Trophoblast cell (in vitro differentiated cells and primary cell): ENCODE data around the gene KBTBD6.
A peak's percentile ranks its signal among the peaks of the same experiment; 100 is the strongest.

Experiments used
- DNase-seq, 2 donors: peaks; one replicate each; pipeline ENCODE4 v3.0.0-alpha.2; 2016
- H2AFZ ChIP-seq: 2 replicates; pipeline ENCODE4 v1.6.1; 2013; ENCODE audit warnings: low read length, moderate library complexity, mild to moderate bottlenecking; ENCODE audit not compliant: insufficient read depth, poor library complexity
- H2AK5ac ChIP-seq: 2 replicates; pipeline ENCODE4 v1.6.1; 2013; ENCODE audit warnings: mild to moderate bottlenecking, low read length
- H2BK120ac ChIP-seq: 2 replicates; pipeline ENCODE4 v1.6.1; 2013; ENCODE audit warnings: low read length, mild to moderate bottlenecking, moderate library complexity; ENCODE audit not compliant: insufficient read depth, poor library complexity
- H2BK12ac ChIP-seq: 2 replicates; pipeline ENCODE4 v1.6.1; 2013; ENCODE audit warnings: mild to moderate bottlenecking, low read length, moderate library complexity
- H2BK5ac ChIP-seq: 2 replicates; pipeline ENCODE4 v1.6.1; 2013; ENCODE audit warnings: low read length, low read depth, moderate library complexity, mild to moderate bottlenecking; ENCODE audit not compliant: poor library complexity
- H3K14ac ChIP-seq: 2 replicates; pipeline ENCODE4 v1.6.1; 2013; ENCODE audit warnings: mild to moderate bottlenecking, low read length
- H3K18ac ChIP-seq: 2 replicates; pipeline ENCODE4 v1.6.1; 2013; ENCODE audit warnings: mild to moderate bottlenecking, low read length
- H3K23ac ChIP-seq: 2 replicates; pipeline ENCODE4 v1.6.1; 2013; ENCODE audit warnings: low read length
- H3K27ac ChIP-seq: 2 replicates; pipeline ENCODE4 v1.5.1; 2013; ENCODE audit warnings: low read depth, mild to moderate bottlenecking, inconsistent platforms, low read length, moderate library complexity
- H3K27me3 ChIP-seq: 2 replicates; pipeline ENCODE4 v1.6.1; 2013; ENCODE audit warnings: inconsistent platforms, mild to moderate bottlenecking, low read length, moderate library complexity; ENCODE audit not compliant: insufficient read depth
- H3K36me3 ChIP-seq, 2 experiments: 1 replicate in 1 of 2; 2 replicates in 1 of 2; pipeline ENCODE4 v1.6.1; 2013; ENCODE audit warnings: low read length in 2 of 2, mild to moderate bottlenecking in 2 of 2, moderate library complexity in 1 of 2; ENCODE audit not compliant: insufficient read depth in 2 of 2, control insufficient read depth in 1 of 2
- H3K4ac ChIP-seq: 2 replicates; pipeline ENCODE4 v1.6.1; 2013; ENCODE audit warnings: low read depth, mild to moderate bottlenecking, low read length, moderate library complexity
- H3K4me1 ChIP-seq, 2 experiments: 1 replicate in 1 of 2; 2 replicates in 1 of 2; pipeline ENCODE4 v1.6.1; 2013; ENCODE audit warnings: low read length in 2 of 2, mild to moderate bottlenecking in 2 of 2, moderate library complexity in 1 of 2; ENCODE audit not compliant: insufficient read depth in 2 of 2, control insufficient read depth in 1 of 2
- H3K4me2 ChIP-seq: 2 replicates; pipeline ENCODE4 v1.6.1; 2013; ENCODE audit warnings: inconsistent platforms, mild to moderate bottlenecking, low read length, moderate library complexity
- H3K4me3 ChIP-seq: 2 replicates; pipeline ENCODE4 v1.5.1; 2013; ENCODE audit warnings: mild to moderate bottlenecking, low read depth, low read length, inconsistent platforms
- H3K79me1 ChIP-seq: one replicate; pipeline ENCODE4 v1.6.1; 2013; ENCODE audit warnings: low read length
- H3K79me2 ChIP-seq: 2 replicates; pipeline ENCODE4 v1.6.1; 2013; ENCODE audit warnings: low read length, mild to moderate bottlenecking; ENCODE audit not compliant: control insufficient read depth, insufficient read depth, poor library complexity
- H3K9ac ChIP-seq: 2 replicates; pipeline ENCODE4 v1.6.1; 2013; ENCODE audit warnings: mild to moderate bottlenecking, low read length
- H3K9me3 ChIP-seq: 2 replicates; pipeline ENCODE4 v1.6.1; 2013; ENCODE audit warnings: low read depth, mild to moderate bottlenecking, control low read depth, inconsistent platforms, low read length; ENCODE audit not compliant: insufficient read depth
- H4K12ac ChIP-seq: 2 replicates; pipeline ENCODE4 v1.6.1; 2013; ENCODE audit warnings: low read depth, mild to moderate bottlenecking, low read length, moderate library complexity
- H4K8ac ChIP-seq: 2 replicates; pipeline ENCODE4 v1.6.1; 2013; ENCODE audit warnings: low read depth, mild to moderate bottlenecking, low read length, moderate library complexity
- H4K91ac ChIP-seq: one replicate; pipeline ENCODE4 v1.6.1; 2013; ENCODE audit warnings: low read depth, mild to moderate bottlenecking, low read length, moderate library complexity
- WGBS: extraction: QIAGEN DNeasy Blood & Tissue Kit; methylation state at CpG from one replicate; pipeline ENCODE4 v1.1.7; 2013; ENCODE audit warnings: missing lambda C conversion rate; ENCODE audit not compliant: insufficient read length, insufficient coverage; ENCODE audit errors: extremely low coverage; 5-methylcytosine and 5-hydroxymethylcytosine counted together

KBTBD6 gene

GRCh38 chr13:41139296-41139966 is 6.8 kb upstream of the KBTBD6 start:
- Histone ChIP-seq H3K27ac (no peak overlapping the region), H3K23ac (no peak overlapping the region), H3K9me3 (no peaks in the 10 kb centered on the region), H3K36me3 (no peaks in the 10 kb centered on the region), H2AFZ (no peak overlapping the region), H4K91ac (no peak overlapping the region), H3K4ac (no peak overlapping the region), H2BK5ac (no peak overlapping the region), H3K4me2 (no peak overlapping the region), H3K4me1 (peaks cover 4 to 7% of the 10 kb centered on the region in 2 experiments), H3K27me3 (no peaks in the 10 kb centered on the region), H2BK12ac (no peak overlapping the region), H2BK120ac (no peak overlapping the region), H3K4me3 (no peak overlapping the region), H4K12ac (no peak overlapping the region), H4K8ac (no peak overlapping the region), H3K79me1 (peaks cover 3% of the 10 kb centered on the region), H3K79me2 (no peaks in the 10 kb centered on the region), H3K9ac (no peak overlapping the region), H3K14ac (no peak overlapping the region), H2AK5ac (no peak overlapping the region), H3K18ac (no peak overlapping the region)
- no CpG with 5 or more reads among the region's 3 CpGs for WGBS
- DNase-seq: no peak

GRCh38 chr13:41137951-41138350 is 5.3 kb upstream of the KBTBD6 start:
- Histone ChIP-seq H4K91ac (no peak overlapping the region), H2BK120ac (no peak overlapping the region), H4K12ac (no peak overlapping the region), H3K79me2 (no peaks in the 10 kb centered on the region), H3K14ac (no peak overlapping the region), H3K9me3 (no peaks in the 10 kb centered on the region), H2BK12ac (no peak overlapping the region), H3K4me2 (no peak overlapping the region), H3K4me3 (no peak overlapping the region), H3K27ac (no peak overlapping the region), H3K4me1 (peaks cover 4 to 7% of the 10 kb centered on the region in 2 experiments), H2AFZ (no peak overlapping the region), H2AK5ac (no peak overlapping the region), H4K8ac (no peak overlapping the region), H3K18ac (no peak overlapping the region), H3K23ac (no peak overlapping the region), H2BK5ac (no peak overlapping the region), H3K79me1 (peaks cover 3% of the 10 kb centered on the region), H3K4ac (no peak overlapping the region), H3K9ac (no peak overlapping the region), H3K27me3 (no peaks in the 10 kb centered on the region), H3K36me3 (no peaks in the 10 kb centered on the region)
- no CpG with 5 or more reads among the region's 2 CpGs for WGBS
- DNase-seq: peak; percentile 88 to 96

- Histone ChIP-seq H3K27ac (no peak overlapping the region), H3K36me3 (no peaks in the 10 kb centered on the region), H3K4me1 (peaks cover 4 to 7% of the 10 kb centered on the region in 2 experiments), H3K79me1 (peaks cover 6% of the 10 kb centered on the region), H4K91ac (no peak overlapping the region), H4K12ac (no peak overlapping the region), H4K8ac (no peak overlapping the region), H3K18ac (no peak overlapping the region), H3K4ac (no peak overlapping the region), H2BK12ac (no peak overlapping the region), H3K27me3 (no peaks in the 10 kb centered on the region), H2AK5ac (no peak overlapping the region), H2BK120ac (no peak overlapping the region), H2BK5ac (no peak overlapping the region), H3K14ac (no peak overlapping the region), H3K23ac (no peak overlapping the region), H3K79me2 (peaks cover 3% of the 10 kb centered on the region), H2AFZ (no peak overlapping the region), H3K9ac (no peak overlapping the region), H3K4me3 (no peak overlapping the region), H3K4me2 (no peak overlapping the region), H3K9me3 (no peaks in the 10 kb centered on the region)
- no CpG with 5 or more reads among the region's 3 CpGs for WGBS
- DNase-seq: peak; percentile 72 to 91
Observed at GRCh38 chr13:41137241-41137640, 4.6 kb upstream of the KBTBD6 start.

GRCh38 chr13:41136396-41137031 is 3.9 kb upstream of the KBTBD6 start:
- Histone ChIP-seq H3K36me3 (no peaks in the 10 kb centered on the region), H3K27ac (no peak overlapping the region), H3K4me3 (no peak overlapping the region), H2BK5ac (no peak overlapping the region), H3K23ac (no peak overlapping the region), H3K4me2 (no peak overlapping the region), H3K79me1 (peaks cover 6% of the 10 kb centered on the region), H3K4me1 (peaks cover 4 to 10% of the 10 kb centered on the region in 2 experiments), H3K9ac (no peak overlapping the region), H2BK12ac (no peak overlapping the region), H3K79me2 (peaks cover 3% of the 10 kb centered on the region), H4K91ac (no peak overlapping the region), H2AK5ac (no peak overlapping the region), H3K18ac (no peak overlapping the region), H2BK120ac (no peak overlapping the region), H2AFZ (no peak overlapping the region), H3K14ac (no peak overlapping the region), H4K12ac (no peak overlapping the region), H3K9me3 (no peaks in the 10 kb centered on the region), H4K8ac (no peak overlapping the region), H3K27me3 (no peaks in the 10 kb centered on the region), H3K4ac (no peak overlapping the region)
- WGBS: no CpG with 5 or more reads among the region's 9 CpGs
- DNase-seq: peak; percentile 85 to 100
